DND-41 (cell line): Measurements from ENCODE around the gene TBATA.

Experiments used
- ATAC-seq: fragments of 200-7000 bp; cut with Tn5 transposase; 3 replicates; pipeline ENCODE4 v1.9.1; 2021; ENCODE audit warnings: low read depth; ENCODE audit not compliant: insufficient read depth
- DNase-seq: peaks from one replicate; pipeline ENCODE4 v3.0.0-alpha.2; 2020
- H2AFZ ChIP-seq: 2 replicates; pipeline ENCODE4 v1.6.0; 2012; ENCODE audit warnings: low read depth, low read length
- H3K27ac ChIP-seq: 2 replicates; pipeline ENCODE4 v1.5.1; 2012; ENCODE audit warnings: low read length, inconsistent platforms
- H3K27me3 ChIP-seq: fragments of 200-600 bp; sonication (generic); 2 replicates; pipeline ENCODE4 v1.6.0; 2012; ENCODE audit warnings: low read length, mild to moderate bottlenecking, inconsistent platforms; ENCODE audit not compliant: insufficient read depth, poor library complexity
- H3K36me3 ChIP-seq: 2 replicates; pipeline ENCODE4 v1.5.1; 2012; ENCODE audit warnings: low read length, inconsistent platforms; ENCODE audit not compliant: insufficient read depth
- H3K4me1 ChIP-seq: 2 replicates; pipeline ENCODE4 v1.5.1; 2012; ENCODE audit warnings: mild to moderate bottlenecking, low read length; ENCODE audit not compliant: insufficient read depth
- H3K4me2 ChIP-seq: 2 replicates; pipeline ENCODE4 v1.6.0; 2012; ENCODE audit warnings: mild to moderate bottlenecking, moderate library complexity, low read length, inconsistent platforms; ENCODE audit not compliant: insufficient read depth
- H3K4me3 ChIP-seq, 2 experiments: fragments of 200-600 bp in 1 of 2; shearing (Covaris generic) in 1 of 2; 2 replicates each; pipeline ENCODE4 v1.5.1; 2012 to 2016; ENCODE audit warnings: inconsistent platforms in 2 of 2, low read length in 2 of 2, mild to moderate bottlenecking in 2 of 2, low read depth in 1 of 2, moderate library complexity in 1 of 2
- H3K79me2 ChIP-seq: 2 replicates; pipeline ENCODE4 v1.6.0; 2012; ENCODE audit warnings: low read length, inconsistent platforms; ENCODE audit not compliant: insufficient read depth
- H3K9ac ChIP-seq: 2 replicates; pipeline ENCODE4 v1.6.0; 2012; ENCODE audit warnings: low read depth, mild to moderate bottlenecking, inconsistent platforms, low read length, moderate library complexity
- H3K9me3 ChIP-seq: 2 replicates; pipeline ENCODE4 v1.5.1; 2012; ENCODE audit warnings: low read length, moderate library complexity, mild to moderate bottlenecking, inconsistent platforms; ENCODE audit not compliant: insufficient read depth, severe bottlenecking
- H4K20me1 ChIP-seq: 2 replicates; pipeline ENCODE4 v1.6.0; 2012; ENCODE audit warnings: low read length; ENCODE audit not compliant: insufficient read depth
- CTCF ChIP-seq: IDR thresholded peaks from 2 replicates; pipeline ENCODE4 v1.5.1; 2012; ENCODE audit warnings: borderline replicate concordance, low read length, moderate library complexity, mild to moderate bottlenecking; ENCODE audit not compliant: poor library complexity, severe bottlenecking; ENCODE audit errors: extremely low read depth
- EZH2 ChIP-seq: IDR thresholded peaks from 3 replicates; pipeline ENCODE4 v1.6.1; 2012; ENCODE audit warnings: borderline replicate concordance, low read depth, mild to moderate bottlenecking, moderate library complexity, low read length, inconsistent platforms; ENCODE audit not compliant: severe bottlenecking

Gene TBATA

GRCh38 chr10:70774810-70775678 lies 10.1 kb downstream of the TBATA start:
- Histone ChIP-seq H4K20me1 (no peaks in the 10 kb centered on the region; the same call in 1 of the 2 replicates), H3K27ac (no peak overlapping the region), H3K4me1 (no peaks in the 10 kb centered on the region), H3K36me3 (no peaks in the 10 kb centered on the region), H3K4me3 (no peak overlapping the region), H3K9me3 (no peaks in the 10 kb centered on the region), H3K4me2 (no peak overlapping the region), H2AFZ (no peak overlapping the region), H3K79me2 (no peaks in the 10 kb centered on the region), H3K27me3 (no peaks in the 10 kb centered on the region), H3K9ac (no peak overlapping the region)
- TF ChIP-seq EZH2 (no peak), CTCF (no peak)
- no peak for DNase-seq
- ATAC-seq, result no peak

- no peak overlapping the region for H3K27ac ChIP-seq
- no peaks in the 10 kb centered on the region for H3K4me1 ChIP-seq
- H3K4me2 ChIP-seq, result no peak overlapping the region
- H3K79me2 ChIP-seq, result no peaks in the 10 kb centered on the region
- DNase-seq (no peak), ATAC-seq (no peak)
- H3K4me3 ChIP-seq, result no peak overlapping the region
- no peak overlapping the region for H2AFZ ChIP-seq
- H4K20me1 ChIP-seq, result no peaks in the 10 kb centered on the region; the same call in 1 of the 2 replicates
- TF ChIP-seq CTCF (no peak), EZH2 (no peak)
- H3K9me3 ChIP-seq, result no peaks in the 10 kb centered on the region
- H3K9ac ChIP-seq, result no peak overlapping the region
- no peaks in the 10 kb centered on the region for H3K36me3 ChIP-seq
- H3K27me3 ChIP-seq, result no peaks in the 10 kb centered on the region
These were observed 11.0 kb downstream of the TBATA start for GRCh38 chr10:70773965-70774809.

- TF ChIP-seq EZH2 (no peak), CTCF (no peak)
These were observed 11.7 kb downstream of the TBATA start for GRCh38 chr10:70773461-70773860.

More at GRCh38 chr10:70773461-70773860, 11.7 kb downstream of the TBATA start:
- no peak overlapping the region for H3K9ac ChIP-seq
- H3K27me3 ChIP-seq, result no peaks in the 10 kb centered on the region
- H3K4me1 ChIP-seq, result no peaks in the 10 kb centered on the region
- H3K9me3 ChIP-seq, result no peaks in the 10 kb centered on the region
- H4K20me1 ChIP-seq, result no peaks in the 10 kb centered on the region; the same call in 1 of the 2 replicates
- no peak overlapping the region for H3K4me3 ChIP-seq
- no peaks in the 10 kb centered on the region for H3K36me3 ChIP-seq
- DNase-seq (no peak), ATAC-seq (no peak)
- H2AFZ ChIP-seq, result no peak overlapping the region
- no peak overlapping the region for H3K4me2 ChIP-seq
- no peaks in the 10 kb centered on the region for H3K79me2 ChIP-seq
- no peak overlapping the region for H3K27ac ChIP-seq
